Motor neuron (in vitro differentiated cells): Measurements from ENCODE around the gene ULK4. TPM values are rescaled to one million over a fixed set of nuclear protein-coding genes. Genes with fewer than 3 reads are reported as not detected.

Experiments used
- ATAC-seq, 8 experiments: fragments of 200-7000 bp; cut with Tn5 transposase; replicated peaks in 6 of 8; 2 replicates each; pipeline ENCODE4 v1.8.0; 2021; ENCODE audit warnings: mild to moderate bottlenecking in 8 of 8, moderate library complexity in 8 of 8
- H3K27ac ChIP-seq, 2 donors: fragments of 250-450 bp; sonication (Bioruptor Pico); 2 replicates each; pipeline ENCODE4 v1.9.0; 2021; ENCODE audit warnings: antibody characterized with exemption in 2 of 2, mild to moderate bottlenecking in 2 of 2, moderate library complexity in 1 of 2
- H3K4me1 ChIP-seq, 2 donors: fragments of 250-450 bp; sonication (Bioruptor Pico); replicated peaks in 1 of 2; 2 replicates each; pipeline ENCODE4 v1.6.1; 2021; ENCODE audit warnings: antibody characterized with exemption in 2 of 2, mild to moderate bottlenecking in 2 of 2, moderate library complexity in 1 of 2
- H3K4me3 ChIP-seq, 5 donors: fragments of 250-450 bp; sonication (Bioruptor Pico); 2 replicates each; pipeline ENCODE4 v1.9.0; 2021; ENCODE audit warnings: antibody characterized with exemption in 5 of 5, mild to moderate bottlenecking in 5 of 5, moderate library complexity in 4 of 5
- WGBS, 10 experiments: fragments of 450-650 bp; shearing (Covaris generic); methylation state at CpG; one replicate each; pipeline ENCODE4 v1.0.0; 2022; 5-methylcytosine and 5-hydroxymethylcytosine counted together
- in situ Hi-C, 9 experiments: fragments of 400-800 bp; cut with MboI; loops; one replicate each; pipeline ENCODE4 v1.15.0; 2021; ENCODE audit warnings: low sequenced_read_pairs in 9 of 9, low pct_unique_long_range_greater_than_20kb in 2 of 9; ENCODE audit not compliant: unreplicated experiment in 9 of 9
- total RNA-seq, 8 experiments: library from RNA; unstranded; fragments of 300-600 nt; gene quantifications; 2 replicates each; pipeline versions ENCODE4 v1.2.3 to v1.2.4, GENCODE V29; 2022

ULK4 gene
- total RNA-seq, 8 experiments from 2014 or later = 4.3 to 21.7 (median 9.5) TPM

GRCh38 chr3:41213588-41213987 is 748.3 kb downstream of the ULK4 start:
- H3K4me1 ChIP-seq = peaks cover 6 to 8% of the 10 kb centered on the region in 2 donors
- H3K27ac ChIP-seq = no peak overlapping the region
- ATAC-seq = no peak
- H3K4me3 ChIP-seq = no peak overlapping the region
- in situ Hi-C loops = loop anchor here in 3 of 9 experiments (25.0 kb wide), 1 partner anchor 626 kb away; no protein-coding TSS in a partner anchor
- 25 to 100% (median 80%) methylated on average over 1 to 2 of the region's 2 CpGs for WGBS, 10 experiments

- H3K4me1 ChIP-seq = peaks cover 12 to 15% of the 10 kb centered on the region in 2 donors
- H3K27ac ChIP-seq = no peak overlapping the region
- 71 to 100% (median 97%) methylated on average over 1 to 2 of the region's 2 CpGs for WGBS, 10 experiments
- no peak overlapping the region for H3K4me3 ChIP-seq
- no peak for ATAC-seq
- in situ Hi-C loops = loop anchor here in 3 of 9 experiments (25.0 kb wide), 1 partner anchor 625 kb away; no protein-coding TSS in a partner anchor
These were observed 749.8 kb downstream of the ULK4 start for GRCh38 chr3:41212088-41212487.

GRCh38 chr3:41210966-41211365 is 750.9 kb downstream of the ULK4 start:
- in situ Hi-C loops = loop anchor here in 3 of 9 experiments (25.0 kb wide), 1 partner anchor 624 kb away; no protein-coding TSS in a partner anchor
- no peak overlapping the region for H3K27ac ChIP-seq
- WGBS, 10 experiments = 83 to 100% (median 100%) methylated on average over 1 to 5 of the region's 5 CpGs; no CpG with 5 or more reads in 1 of the 10 experiments
- H3K4me1 ChIP-seq = peaks cover 21 to 22% of the 10 kb centered on the region in 2 donors
- no peak for ATAC-seq
- no peak overlapping the region for H3K4me3 ChIP-seq

GRCh38 chr3:41209646-41210045 is 752.3 kb downstream of the ULK4 start:
- in situ Hi-C loops = loop anchor here in 3 of 9 experiments (25.0 kb wide), 1 partner anchor 622 kb away; no protein-coding TSS in a partner anchor
- H3K4me1 ChIP-seq = peaks cover 27 to 31% of the 10 kb centered on the region in 2 donors
- H3K27ac ChIP-seq = no peak overlapping the region
- H3K4me3 ChIP-seq = no peak overlapping the region
- no peak for ATAC-seq
- 97 to 100% (median 100%) methylated on average over 1 to 5 of the region's 5 CpGs for WGBS, 10 experiments

- no peak overlapping the region for H3K4me3 ChIP-seq
- no peak for ATAC-seq
- WGBS, 10 experiments = 65 to 96% (median 84%) methylated on average over 6 to 7 of the region's 7 CpGs; no CpG with 5 or more reads in 1 of the 10 experiments
- H3K27ac ChIP-seq = no peak overlapping the region
- H3K4me1 ChIP-seq = peaks cover 30 to 34% of the 10 kb centered on the region in 2 donors
- in situ Hi-C loops = loop anchor here in 3 of 9 experiments (25.0 kb wide), 1 partner anchor 621 kb away; no protein-coding TSS in a partner anchor
These were observed 753.2 kb downstream of the ULK4 start for GRCh38 chr3:41208507-41209220.

GRCh38 chr3:41207355-41207754 is 754.5 kb downstream of the ULK4 start:
- peaks cover 34 to 42% of the 10 kb centered on the region in 2 donors for H3K4me1 ChIP-seq
- H3K4me3 ChIP-seq = no peak overlapping the region
- ATAC-seq = peak in 1 of 8 experiments; percentile 27
- H3K27ac ChIP-seq = no peak overlapping the region
- WGBS, 10 experiments = 17 to 63% (median 50%) methylated on average over 1 of the region's 1 CpG; no CpG with 5 or more reads in 4 of the 10 experiments
- in situ Hi-C loops = loop anchor here in 3 of 9 experiments (25.0 kb wide), 1 partner anchor 620 kb away; no protein-coding TSS in a partner anchor

GRCh38 chr3:41205591-41205990 is 756.3 kb downstream of the ULK4 start:
- in situ Hi-C loops = loop anchor here in 3 of 9 experiments (25.0 kb wide), 1 partner anchor 618 kb away; no protein-coding TSS in a partner anchor
- no peak for ATAC-seq
- Histone ChIP-seq H3K4me3 (no peak overlapping the region), H3K27ac (no peak overlapping the region), H3K4me1 (peaks cover 34 to 52% of the 10 kb centered on the region in 2 donors)
- 39 to 100% (median 87%) methylated on average over 2 to 9 of the region's 9 CpGs for WGBS, 10 experiments

GRCh38 chr3:41204369-41204768 is 757.5 kb downstream of the ULK4 start:
- no peak overlapping the region for H3K4me3 ChIP-seq
- ATAC-seq = no peak
- in situ Hi-C loops = loop anchor here in 3 of 9 experiments (25.0 kb wide), 1 partner anchor 617 kb away; no protein-coding TSS in a partner anchor
- 50 to 100% (median 93%) methylated on average over 1 of the region's 1 CpG; no CpG with 5 or more reads in 5 of the 10 experiments for WGBS, 10 experiments
- H3K27ac ChIP-seq = no peak overlapping the region
- H3K4me1 ChIP-seq = peaks cover 34 to 52% of the 10 kb centered on the region in 2 donors

GRCh38 chr3:41202834-41203345 is 759.0 kb downstream of the ULK4 start:
- Histone ChIP-seq H3K4me1 (peaks cover 34 to 58% of the 10 kb centered on the region in 2 donors), H3K27ac (no peak overlapping the region), H3K4me3 (peak overlapping the region; percentile 84 to 97 (median 87))
- in situ Hi-C loops = loop anchor here in 3 of 9 experiments (25.0 kb wide), 1 partner anchor 616 kb away; no protein-coding TSS in a partner anchor
- ATAC-seq = peak in 1 of 8 experiments; percentile 11

- 0 to 77% (median 13%) methylated on average over 3 to 5 of the region's 5 CpGs; no CpG with 5 or more reads in 3 of the 10 experiments for WGBS, 10 experiments
- ATAC-seq = no peak
- Histone ChIP-seq H3K4me3 (peak overlapping the region; percentile 84 to 97 (median 87)), H3K27ac (no peak overlapping the region), H3K4me1 (peaks cover 29 to 54% of the 10 kb centered on the region in 2 donors)
- in situ Hi-C loops = loop anchor here in 3 of 9 experiments (25.0 kb wide), 1 partner anchor 615 kb away; no protein-coding TSS in a partner anchor
These were observed 759.6 kb downstream of the ULK4 start for GRCh38 chr3:41202075-41202833.

- in situ Hi-C loops = loop anchor here in 3 of 9 experiments (25.0 kb wide), 1 partner anchor 613 kb away; no protein-coding TSS in a partner anchor
These were observed 761.3 kb downstream of the ULK4 start for GRCh38 chr3:41200669-41201021.

GRCh38 chr3:41199866-41200668 is 761.8 kb downstream of the ULK4 start:
- H3K27ac ChIP-seq = peak overlapping the region; percentile 88 to 96
- H3K4me3 ChIP-seq = peak overlapping the region; percentile 84 to 97 (median 87)
- WGBS, 10 experiments = 0 to 3% (median 0%) methylated on average over 1 to 13 of the region's 40 CpGs
- peaks cover 10 to 43% of the 10 kb centered on the region in 2 donors for H3K4me1 ChIP-seq
- in situ Hi-C loops = loop anchor here in 3 of 9 experiments (25.0 kb wide), 1 partner anchor 613 kb away; no protein-coding TSS in a partner anchor
- ATAC-seq = peak in 1 of 8 experiments; percentile 1

More at GRCh38 chr3:41200669-41201021, 761.3 kb downstream of the ULK4 start:
- ATAC-seq = no peak
- Histone ChIP-seq H3K4me3 (peak overlapping the region; percentile 84 to 97 (median 87)), H3K27ac (peak overlapping the region in 1 of 2 donors; percentile 6), H3K4me1 (peaks cover 14 to 46% of the 10 kb centered on the region in 2 donors)
- WGBS, 10 experiments = 0 to 6% (median 0%) methylated on average over 2 to 7 of the region's 7 CpGs; no CpG with 5 or more reads in 2 of the 10 experiments
